ENCODE results near the gene INPP4B.
"Not testable (repeated sequence)": the region's sequence is repeated elsewhere in the genome, so short reads cannot be mapped to it uniquely, and the experiment has no call there.

The INPP4B gene

DNA sequence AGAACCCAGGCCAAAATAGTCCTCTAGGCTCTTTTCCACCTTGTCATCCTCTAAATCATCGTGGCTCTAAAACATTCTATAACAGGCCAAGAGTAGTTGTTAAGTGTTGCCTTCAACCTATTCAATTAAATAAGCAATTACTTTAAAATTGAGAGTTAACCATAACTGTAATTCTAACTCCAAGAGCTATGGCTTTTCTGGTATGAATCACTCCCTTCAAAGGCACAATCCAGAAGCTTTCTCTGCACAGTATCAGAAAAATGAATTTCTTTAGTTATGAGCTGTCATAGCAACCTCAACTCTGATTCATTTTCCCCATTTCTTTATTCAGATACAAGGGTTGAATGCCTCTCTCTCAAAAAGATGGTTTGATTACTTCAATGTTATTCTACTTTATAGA is 21.7 kb downstream of the INPP4B start:
- DNase-seq: no peak

DNA sequence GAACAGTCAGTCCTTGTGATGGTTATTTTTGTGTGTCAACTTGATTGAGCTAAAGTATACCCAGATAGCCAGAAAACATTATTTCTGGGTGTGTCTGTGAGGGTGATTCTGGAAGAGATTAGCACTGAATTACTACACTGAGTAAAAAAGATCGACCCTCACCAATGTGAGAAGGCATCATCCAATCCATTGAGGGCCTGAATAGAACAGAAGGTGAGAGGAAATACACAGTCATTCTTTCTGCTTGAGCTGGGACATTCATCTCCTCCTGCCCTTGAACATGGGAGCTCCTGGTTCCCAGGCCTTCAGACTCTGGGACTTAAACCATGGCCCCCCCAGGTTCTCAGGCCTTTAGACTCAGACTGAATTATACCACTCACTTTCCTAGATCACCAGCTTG is 22.3 kb downstream of the INPP4B start:
- no peak for DNase-seq

DNA sequence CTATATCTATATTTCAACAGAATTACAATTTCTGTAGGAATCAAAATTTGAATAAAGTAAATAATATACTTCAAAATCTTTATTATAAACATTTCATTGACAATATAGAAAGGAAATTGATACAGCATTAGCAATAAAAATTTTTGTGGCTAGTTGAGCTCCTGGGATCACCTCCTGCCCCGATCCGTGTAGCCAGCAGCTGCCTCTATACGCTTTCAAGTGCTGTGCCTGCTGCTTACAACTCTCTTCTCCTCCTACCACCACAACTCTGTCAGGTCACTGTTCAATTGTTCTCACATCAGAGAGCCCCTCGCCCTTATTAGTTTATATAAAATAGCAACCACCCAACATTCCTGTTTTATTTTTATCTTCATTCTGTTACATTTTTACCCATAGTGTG is 27.6 kb downstream of the INPP4B start:
- no peak for DNase-seq

DNA sequence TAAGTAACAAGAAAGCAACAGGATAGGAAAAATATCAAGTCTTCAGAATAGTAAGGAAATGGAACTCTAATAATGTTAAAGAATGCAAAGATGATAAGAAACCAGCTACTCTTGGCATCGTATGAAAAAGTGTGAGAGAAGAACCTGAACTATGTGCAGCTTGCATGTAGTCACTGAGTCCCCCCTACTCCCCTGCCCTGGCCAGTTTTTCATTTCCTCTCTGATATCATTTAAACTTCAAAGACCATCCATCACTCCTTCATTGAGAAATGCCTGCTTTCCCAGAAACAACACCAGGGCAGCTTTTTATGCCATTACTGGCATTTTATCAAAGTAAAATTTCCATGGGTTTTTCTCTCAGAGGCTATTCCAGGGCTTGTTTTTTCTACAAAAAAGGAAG is 28.1 kb downstream of the INPP4B start:
- no peak for DNase-seq

DNA sequence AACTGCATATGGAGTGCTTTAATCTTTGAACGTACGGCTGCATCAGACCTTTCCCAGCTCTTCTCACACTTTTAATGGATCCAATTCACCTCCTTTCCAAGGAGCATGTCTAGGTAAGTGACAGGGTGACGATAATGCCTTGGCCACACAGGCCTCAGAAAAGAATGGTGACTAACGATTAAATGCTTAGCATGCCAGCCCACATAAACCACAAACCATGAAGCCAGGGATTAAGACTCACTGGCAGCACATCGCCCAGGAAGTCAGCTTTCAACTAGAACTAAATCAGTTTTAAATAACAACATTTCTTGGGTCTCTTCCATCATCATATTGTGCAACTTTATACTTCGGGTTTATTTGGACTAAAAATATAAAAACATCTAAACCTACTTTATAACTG is 28.7 kb downstream of the INPP4B start:
- peak; percentile 3 to 7 for DNase-seq

DNA sequence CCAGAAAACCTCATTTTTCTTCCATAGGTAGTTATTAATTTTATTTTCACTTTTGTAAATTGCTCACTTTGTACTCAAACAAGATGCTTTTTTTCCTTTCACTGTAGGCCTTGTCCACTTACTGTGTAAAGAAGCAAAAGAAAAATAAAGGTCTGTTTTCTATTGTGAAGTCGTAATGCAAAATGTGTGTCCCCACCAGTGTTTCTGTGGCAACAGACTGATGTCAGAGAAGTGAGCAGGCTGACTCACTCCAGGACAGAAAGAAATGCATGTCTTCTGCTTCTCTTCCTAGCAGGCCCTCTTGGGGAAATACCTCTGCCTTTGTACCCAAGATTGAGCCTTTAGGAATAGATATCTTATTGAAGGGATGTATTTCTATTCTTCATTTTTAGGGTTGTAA is 30.3 kb downstream of the INPP4B start:
- no peak for DNase-seq

DNA sequence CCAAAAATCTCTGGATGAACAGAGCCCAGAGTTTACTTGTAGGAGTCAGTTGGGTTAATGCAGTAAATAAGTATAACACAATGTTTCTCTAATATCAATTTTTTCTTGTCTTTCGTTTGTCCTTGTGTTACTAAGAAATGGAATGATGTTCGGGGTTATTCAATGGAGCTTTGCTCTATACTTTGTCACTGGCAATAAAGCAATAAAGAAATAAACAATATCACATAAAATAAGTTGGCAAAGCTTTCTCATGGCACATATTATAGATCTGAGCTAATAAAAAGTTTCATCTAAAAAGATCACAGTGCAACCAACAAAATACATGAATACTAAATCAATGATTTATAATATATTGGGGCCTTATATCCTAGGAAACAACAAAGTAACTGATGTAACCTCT is 32.7 kb downstream of the INPP4B start:
- no peak for DNase-seq

DNA sequence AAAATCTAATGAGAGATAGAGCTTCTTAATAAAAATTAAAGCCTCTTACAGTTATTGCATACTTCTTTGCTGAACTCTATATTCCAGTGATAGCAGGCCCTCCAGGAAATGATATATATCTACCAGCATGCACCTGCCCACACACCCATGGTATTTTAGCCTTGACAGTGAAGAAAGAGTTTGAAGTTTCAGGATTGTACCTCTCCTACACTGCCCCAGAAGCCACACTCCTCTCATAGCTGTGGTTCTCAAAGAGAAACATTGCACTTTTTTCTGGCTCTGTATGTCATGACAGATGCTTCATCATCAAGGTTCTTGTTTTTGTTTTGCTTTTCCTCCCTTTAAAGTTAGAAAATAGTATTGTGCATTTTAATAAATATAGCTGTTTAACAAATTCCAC is 34.0 kb downstream of the INPP4B start:
- DNase-seq: no peak

DNA sequence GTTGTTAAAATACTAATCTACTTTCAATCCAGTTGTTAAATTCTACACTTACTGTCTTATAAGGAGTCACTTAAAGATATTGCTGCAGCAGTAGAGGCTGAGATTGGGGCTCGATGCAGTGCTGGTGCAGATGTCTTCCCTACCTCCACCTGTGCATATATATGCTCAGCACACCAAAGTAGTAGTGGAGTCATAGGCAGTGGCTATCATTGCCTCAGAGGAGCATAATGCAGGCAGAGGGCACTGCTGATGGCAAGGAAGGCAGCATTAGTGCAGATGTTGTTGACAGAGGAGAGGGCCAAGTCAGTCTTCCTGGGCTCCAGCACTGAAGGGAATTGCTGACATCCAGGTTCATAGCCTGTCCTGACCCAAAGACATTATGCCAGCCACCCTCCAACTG is 35.1 kb downstream of the INPP4B start:
- no peak for DNase-seq

DNA sequence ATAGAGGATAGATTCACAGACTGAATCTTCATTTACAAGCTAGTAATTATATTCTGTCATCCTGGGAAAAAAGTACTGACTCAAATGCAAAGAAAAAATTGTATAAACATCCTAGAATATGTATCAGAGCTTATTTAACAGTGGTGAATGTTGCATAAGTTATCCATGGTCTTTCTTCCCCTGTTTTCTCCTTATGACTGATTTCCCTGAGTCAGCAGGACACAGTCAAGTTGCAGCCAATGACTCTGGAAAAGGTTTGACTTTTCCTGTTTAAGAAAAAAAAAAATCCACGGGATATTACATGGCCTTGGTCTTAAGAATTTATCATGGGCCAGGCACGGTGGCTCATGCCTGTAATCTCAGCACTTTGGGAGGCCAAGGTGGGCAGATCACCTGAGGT is 36.5 kb downstream of the INPP4B start:
- DNase-seq: no peak

DNA sequence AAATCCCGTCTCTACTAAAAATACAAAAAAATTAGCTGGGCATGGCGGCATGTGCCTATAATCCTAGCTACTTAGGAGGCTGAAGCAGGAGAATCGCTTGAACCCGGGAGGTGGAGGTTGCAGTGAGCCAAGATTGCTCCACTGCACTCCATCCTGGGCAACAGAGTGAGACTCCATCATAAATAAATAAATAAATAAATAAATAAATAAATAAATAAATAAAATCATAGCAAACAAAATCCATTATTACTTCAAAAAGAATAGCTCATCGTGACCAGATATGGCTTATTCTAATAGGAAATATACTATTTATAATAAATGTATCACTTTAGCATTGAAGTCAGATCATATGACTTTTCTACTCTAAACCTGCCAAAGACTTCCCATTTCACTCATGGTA is 42.2 kb downstream of the INPP4B start:
- DNase-seq: not testable (repeated sequence)

DNA sequence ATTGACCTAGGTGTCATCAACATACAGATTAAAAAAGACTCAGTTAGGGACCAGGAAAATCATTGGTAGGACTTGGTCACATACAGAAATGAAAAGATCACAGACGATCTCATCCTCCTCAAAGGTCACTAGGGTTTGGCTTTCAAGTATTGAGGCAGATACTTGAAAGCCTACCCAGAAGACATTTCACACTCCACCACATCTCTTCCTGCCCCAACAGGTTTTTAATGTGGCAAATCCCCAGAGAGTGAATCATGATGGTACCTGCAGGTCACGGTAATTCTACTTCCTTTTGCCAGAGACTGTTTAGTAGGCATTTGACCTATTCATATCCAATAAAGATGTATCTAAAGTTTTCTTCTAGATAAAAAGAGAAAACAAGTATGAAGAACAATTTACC is 44.1 kb downstream of the INPP4B start:
- no peak for DNase-seq

DNA sequence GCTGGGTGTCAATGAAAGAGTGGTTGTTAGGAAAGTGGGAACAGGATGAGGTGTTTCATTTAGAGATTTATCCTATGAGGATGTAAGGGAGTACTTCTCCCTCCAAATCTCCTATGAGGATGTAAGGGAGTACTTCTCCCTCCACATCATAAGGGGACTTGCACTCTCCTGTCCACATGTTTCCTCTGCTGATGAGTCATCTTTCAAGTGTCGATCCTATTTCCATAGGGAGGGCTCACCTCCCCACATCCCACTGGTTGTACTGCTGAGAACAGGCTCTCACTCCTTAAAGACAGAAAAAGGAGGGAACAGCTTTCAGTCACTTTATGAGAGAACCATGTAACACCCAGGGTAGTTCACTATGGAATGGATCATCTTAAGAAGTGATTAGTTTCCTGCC is 65.0 kb downstream of the INPP4B start:
- DNase-seq: no peak

DNA sequence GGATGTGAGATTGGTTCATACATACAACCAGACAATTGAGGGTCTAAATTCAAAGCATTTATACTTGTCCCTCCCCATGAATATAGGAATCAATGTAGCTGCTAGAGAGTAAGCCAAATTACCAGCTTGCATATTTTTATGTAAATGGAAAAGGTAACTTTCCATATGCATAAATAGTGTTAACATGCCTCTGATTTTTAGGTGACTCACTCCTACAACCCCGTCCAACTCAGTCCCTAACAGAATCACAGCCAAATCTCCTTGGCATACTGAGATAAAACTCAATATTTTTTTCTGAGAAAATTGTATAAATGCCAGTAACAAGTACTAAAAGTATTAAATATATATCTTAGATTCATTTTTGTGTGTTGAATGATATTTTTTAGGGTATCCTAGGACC is 67.2 kb downstream of the INPP4B start:
- DNase-seq: no peak

DNA sequence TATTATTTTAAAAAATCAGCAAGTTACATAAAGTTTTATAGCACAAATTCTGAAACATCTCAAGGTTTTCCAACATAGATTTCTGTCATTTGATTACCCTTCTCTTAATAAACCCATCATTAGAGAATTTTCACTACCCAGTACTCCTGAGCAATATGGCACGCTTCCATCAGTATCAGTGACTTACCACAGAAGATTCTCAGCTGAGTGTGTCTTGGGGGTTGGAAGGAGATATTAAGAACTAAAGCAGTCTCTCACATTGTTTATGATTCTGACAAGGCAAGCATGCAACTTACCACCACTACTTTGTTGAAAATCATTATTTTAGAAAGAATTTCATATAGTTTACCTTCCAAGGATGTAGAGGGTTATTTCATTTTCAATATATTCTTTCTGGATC is 67.7 kb downstream of the INPP4B start:
- DNase-seq: no peak

DNA sequence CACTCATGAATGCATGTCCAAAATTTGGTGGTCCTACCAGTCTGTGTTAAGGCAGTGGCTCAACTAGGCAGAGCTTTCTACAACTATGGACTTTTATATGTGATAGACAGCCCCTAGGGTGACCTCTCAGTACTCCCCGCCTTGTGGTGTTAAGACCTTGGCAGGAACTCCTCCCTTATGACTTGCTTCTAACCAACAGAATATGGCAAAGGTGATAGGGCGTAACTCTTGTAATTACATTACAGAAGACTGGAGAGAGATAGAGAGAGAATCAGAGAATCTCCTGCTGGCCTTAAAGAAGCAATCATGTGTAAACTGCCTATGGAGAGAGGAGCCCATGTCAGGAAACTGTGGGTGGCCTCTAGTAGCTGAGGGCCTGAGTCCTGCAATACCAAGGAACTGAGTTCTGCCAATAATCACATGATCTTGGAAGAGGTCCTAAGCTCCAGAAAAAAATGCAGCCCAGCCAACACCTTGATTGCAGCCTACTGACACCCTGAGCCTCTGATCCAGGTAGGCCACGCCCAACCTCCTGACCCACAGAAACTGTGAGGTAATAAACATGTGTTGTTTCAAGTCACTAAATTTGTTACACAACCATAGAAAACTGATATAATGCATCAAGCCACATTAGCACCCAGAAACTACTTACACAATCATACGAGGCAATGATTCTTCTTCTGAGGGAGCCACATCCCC is 68.9 kb downstream of the INPP4B start:
- DNase-seq: no peak

DNA sequence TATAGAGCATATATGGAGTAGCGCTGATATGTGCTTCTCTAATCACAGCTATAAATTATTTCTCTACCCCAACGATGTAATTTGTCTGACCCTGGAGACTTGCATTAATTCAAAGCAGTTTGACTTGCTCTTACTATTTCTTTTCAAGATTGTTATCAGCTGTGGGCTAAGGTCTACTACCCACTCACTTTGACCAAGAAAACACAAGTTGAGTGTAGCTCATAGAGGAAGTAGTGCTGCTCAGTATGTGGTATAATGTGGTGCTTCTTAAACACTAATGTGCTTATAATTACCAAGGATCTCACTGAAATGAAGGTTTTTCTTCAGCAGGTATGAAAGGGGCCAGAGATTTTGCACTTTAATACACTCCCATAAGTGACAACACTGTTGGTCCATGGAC is 70.1 kb downstream of the INPP4B start:
- DNase-seq: no peak

DNA sequence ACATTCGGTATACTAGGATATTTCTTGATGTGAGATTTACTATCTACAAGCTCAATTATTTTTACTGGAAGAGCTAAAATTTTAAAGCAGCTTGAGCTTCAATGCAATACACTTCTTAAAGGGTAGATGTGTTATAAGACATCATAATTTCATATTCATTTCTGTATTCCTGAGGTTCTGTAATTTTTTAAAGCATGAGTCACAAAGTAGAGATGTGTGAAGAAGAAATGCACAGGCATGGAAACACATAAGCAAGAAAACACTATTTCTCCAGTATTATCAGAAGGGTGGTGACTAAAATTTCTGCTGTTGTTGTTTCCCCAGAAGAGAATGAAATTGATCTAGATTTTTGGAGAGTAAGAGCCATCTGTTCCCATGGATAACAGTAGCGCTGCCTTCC is 72.6 kb downstream of the INPP4B start:
- DNase-seq: no peak

DNA sequence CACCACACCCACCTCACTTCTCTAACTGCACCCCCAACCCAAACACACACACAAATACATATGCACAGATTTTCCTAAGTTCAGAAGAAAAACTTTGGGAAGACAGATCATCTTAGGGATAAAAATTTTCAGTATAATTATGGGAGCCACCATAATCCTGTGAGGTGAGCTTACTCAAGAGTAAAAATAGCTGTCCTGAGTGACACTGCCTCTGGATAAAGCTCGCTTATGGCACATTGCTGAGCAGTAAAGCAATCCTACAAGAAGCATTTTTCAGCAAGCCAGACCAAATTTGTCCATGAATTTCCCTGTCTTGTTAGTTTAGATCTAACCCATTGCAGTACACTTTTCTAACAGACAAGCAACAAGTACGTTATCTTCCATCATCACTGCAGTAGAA is 83.8 kb downstream of the INPP4B start:
- no peak for DNase-seq

DNA sequence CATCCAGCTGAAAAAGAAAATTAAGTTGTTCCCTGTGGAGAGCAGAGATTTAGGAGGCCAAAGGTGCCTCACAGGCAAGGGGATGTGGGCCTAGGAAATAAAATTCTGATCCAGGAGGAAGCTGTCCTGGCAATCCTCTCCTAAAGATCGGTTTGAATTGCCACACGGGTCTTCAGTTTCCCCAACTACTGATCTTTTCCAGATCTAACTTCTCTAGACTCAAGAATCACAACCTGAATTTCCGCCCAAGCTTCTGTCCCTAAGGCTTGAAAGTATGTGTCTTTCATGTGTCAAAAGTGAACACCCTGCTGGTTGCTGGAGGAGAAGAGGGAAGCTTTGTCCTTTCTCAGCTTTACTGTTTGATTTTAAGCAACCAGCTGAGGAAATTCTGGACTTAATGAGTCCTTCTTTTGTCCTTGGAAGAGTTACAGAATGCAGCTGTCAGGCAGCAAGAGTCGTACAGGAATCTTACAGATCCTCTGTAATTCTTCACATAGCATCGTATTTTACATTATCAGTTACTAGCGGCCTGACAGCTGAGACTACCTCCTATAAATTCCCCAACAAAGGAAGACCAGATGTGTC is 93.8 kb downstream of the INPP4B start:
- DNase-seq: no peak

DNA sequence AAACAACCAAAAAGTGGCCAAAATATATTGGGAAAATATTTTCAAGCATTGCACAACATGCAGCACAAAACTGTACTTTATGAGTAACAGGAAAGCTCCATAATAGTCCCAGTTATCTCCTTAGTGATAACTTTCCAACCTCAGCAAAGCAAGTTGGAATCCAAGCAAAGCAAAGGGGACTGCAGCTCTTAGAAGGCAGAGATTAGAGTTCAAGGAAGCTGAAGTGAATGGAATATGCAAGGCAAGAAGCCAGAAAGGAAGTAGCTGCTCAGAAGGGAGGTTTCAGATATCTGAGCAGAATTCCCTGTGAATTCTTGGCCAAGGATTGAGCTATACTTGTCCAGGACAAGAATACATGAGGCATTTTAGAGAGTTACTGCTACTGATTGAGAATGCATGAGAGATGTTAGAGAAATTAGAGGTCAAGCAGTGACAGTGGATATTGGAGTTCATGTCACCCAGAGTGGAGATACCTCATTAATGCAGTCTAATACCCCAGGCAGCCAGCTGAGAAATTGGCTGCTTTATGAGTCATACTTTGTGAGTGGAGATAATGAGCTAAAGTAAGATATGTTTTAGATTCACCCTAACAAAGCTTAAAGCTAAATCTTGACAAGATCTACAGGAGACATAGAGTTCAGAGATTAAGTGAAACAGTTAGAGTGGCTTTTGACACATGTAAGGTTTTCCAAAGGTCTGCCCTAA is 102.8 kb downstream of the INPP4B start:
- no peak for DNase-seq

DNA sequence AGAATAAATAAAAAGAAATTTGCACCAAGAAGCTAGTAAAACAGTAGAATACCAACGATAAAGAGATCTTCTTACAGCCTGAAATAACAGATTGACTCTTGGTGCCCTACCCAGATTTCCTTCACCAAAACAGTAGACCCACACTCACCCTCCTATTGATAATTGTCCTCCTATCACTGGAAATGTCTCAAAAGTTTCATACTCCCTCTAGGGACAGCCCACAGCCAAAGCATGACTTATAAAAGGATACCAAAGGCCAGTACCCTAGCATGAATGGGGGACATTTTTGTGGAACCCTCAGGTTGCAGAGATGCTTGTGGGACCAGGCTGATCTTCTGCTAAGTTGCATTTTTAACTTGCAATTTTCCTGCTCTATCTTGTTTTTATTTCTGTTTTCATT is 104.1 kb downstream of the INPP4B start:
- no peak for DNase-seq

DNA sequence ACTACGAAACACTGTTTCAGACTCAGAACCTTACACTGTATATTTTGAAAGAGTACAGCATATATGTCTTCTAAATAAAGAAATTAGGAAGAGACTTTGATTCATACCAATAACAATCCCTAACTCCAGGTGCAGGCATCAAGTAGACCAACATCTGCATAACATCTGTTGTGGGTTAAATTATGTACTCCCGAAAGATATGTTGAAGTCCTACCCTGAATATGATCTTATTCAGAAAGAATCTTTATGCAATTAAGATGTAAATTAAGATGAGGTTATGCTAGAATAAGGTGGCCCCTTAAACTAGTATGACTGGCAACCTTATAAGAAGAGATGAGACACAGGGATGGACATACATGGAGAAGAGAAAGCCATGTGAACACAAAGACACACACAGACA is 117.9 kb downstream of the INPP4B start:
- no peak for DNase-seq

DNA sequence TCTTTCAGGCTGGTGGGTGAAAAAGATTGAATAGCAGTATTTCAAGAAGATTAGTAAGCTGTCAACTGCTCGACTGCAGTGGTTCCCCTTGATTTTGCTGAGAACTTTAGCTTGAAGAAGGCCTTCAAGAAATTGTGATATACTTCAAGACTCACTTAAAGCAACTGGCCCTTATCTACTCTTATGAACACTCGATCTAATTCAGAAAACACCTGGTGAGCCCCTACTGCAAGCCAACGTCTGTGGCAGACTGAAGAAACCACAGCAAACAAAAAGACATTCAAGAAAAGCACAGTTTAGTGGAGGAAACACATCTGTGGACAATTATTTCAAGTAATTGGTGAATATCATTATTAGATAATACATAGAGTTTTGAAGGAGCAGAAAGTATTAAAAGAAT is 119.0 kb downstream of the INPP4B start:
- DNase-seq: no peak

DNA sequence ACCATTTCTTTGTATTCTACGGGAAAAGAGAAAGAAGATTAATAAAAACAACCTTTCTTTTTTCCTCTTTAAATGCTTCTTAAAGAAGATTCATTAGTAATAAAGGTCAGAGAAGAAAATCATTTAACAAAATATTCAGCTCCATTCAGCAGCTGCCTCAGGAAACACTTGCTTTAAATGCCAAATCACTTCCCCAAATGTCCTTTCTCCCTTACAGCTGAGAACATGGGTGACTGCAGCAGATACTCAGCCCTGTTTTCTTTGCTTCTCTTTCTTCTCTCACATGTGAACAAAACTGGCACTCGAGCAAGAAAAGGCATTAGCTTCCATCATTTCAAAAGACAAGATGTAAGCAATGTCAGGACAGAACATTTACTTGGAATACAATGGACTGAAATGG is 120.2 kb downstream of the INPP4B start:
- no peak for DNase-seq

Measured in activated CD4-positive, alpha-beta T cell treated with anti-CD3 and anti-CD28 coated beads, Interleukin-2, amount 50 U/mL, for 4 hours (primary cell).